Memory B cell (primary cell): ENCODE data around the gene PIPOX.

Experiments
- ATAC-seq: fragments of 150-1000 bp; cut with Tn5 transposase; 2 replicates; pipeline ENCODE4 v1.10.0; 2021; ENCODE audit warnings: low read depth, mild to moderate bottlenecking, moderate library complexity
- DNase-seq, 2 donors: peaks; one replicate each; pipeline ENCODE4 v3.0.0; 2022; ENCODE audit warnings: low spot score in 2 of 2
- H3K27ac Mint-ChIP-seq: one replicate; pipeline ENCODE4 v1.8.0; 2022; ENCODE audit warnings: mild to moderate bottlenecking, moderate library complexity, mixed read lengths
- H3K27me3 Mint-ChIP-seq: one replicate; pipeline ENCODE4 v1.8.0; 2022; ENCODE audit warnings: mixed read lengths
- H3K36me3 Mint-ChIP-seq: one replicate; pipeline ENCODE4 v1.8.0; 2022; ENCODE audit warnings: mild to moderate bottlenecking, mixed read lengths
- H3K4me1 Mint-ChIP-seq: one replicate; pipeline ENCODE4 v1.8.0; 2022; ENCODE audit warnings: mixed read lengths
- H3K4me3 Mint-ChIP-seq: one replicate; pipeline ENCODE4 v1.8.0; 2022; ENCODE audit warnings: mild to moderate bottlenecking, moderate library complexity, mixed read lengths
- H3K9me3 Mint-ChIP-seq: one replicate; pipeline ENCODE4 v1.8.0; 2022; ENCODE audit warnings: mixed read lengths

PIPOX gene

GRCh38 chr17:29010129-29010528 is 32.8 kb upstream of the PIPOX start:
- H3K9me3 Mint-ChIP-seq, result no peaks in the 10 kb centered on the region
- H3K27me3 Mint-ChIP-seq, result peaks cover 21% of the 10 kb centered on the region
- no peak overlapping the region for H3K27ac Mint-ChIP-seq

GRCh38 chr17:29010586-29010985 is 32.4 kb upstream of the PIPOX start:
- Mint-ChIP-seq H3K36me3 (peaks cover 1% of the 10 kb centered on the region), H3K4me1 (no peaks in the 10 kb centered on the region), H3K4me3 (no peak overlapping the region), H3K27me3 (peaks cover 20% of the 10 kb centered on the region), H3K9me3 (no peaks in the 10 kb centered on the region), H3K27ac (no peak overlapping the region)
- no peak for ATAC-seq
- no peak for DNase-seq

More at GRCh38 chr17:29010129-29010528, 32.8 kb upstream of the PIPOX start:
- ATAC-seq (no peak), DNase-seq (no peak)
- no peak overlapping the region for H3K4me3 Mint-ChIP-seq
- peaks cover 1% of the 10 kb centered on the region for H3K36me3 Mint-ChIP-seq
- H3K4me1 Mint-ChIP-seq, result no peaks in the 10 kb centered on the region

GRCh38 chr17:29012535-29012934 is 30.4 kb upstream of the PIPOX start:
- no peak for ATAC-seq
- Mint-ChIP-seq H3K27ac (no peak overlapping the region), H3K9me3 (no peaks in the 10 kb centered on the region), H3K4me1 (no peaks in the 10 kb centered on the region), H3K36me3 (peaks cover under 1% of the 10 kb centered on the region), H3K27me3 (peaks cover 17% of the 10 kb centered on the region), H3K4me3 (no peak overlapping the region)
- DNase-seq, result no peak

GRCh38 chr17:29014716-29015115 is 28.2 kb upstream of the PIPOX start:
- no peaks in the 10 kb centered on the region for H3K36me3 Mint-ChIP-seq
- no peak overlapping the region for H3K4me3 Mint-ChIP-seq

GRCh38 chr17:29016345-29017210 is 26.4 kb upstream of the PIPOX start:
- H3K27ac Mint-ChIP-seq, result no peak overlapping the region
- DNase-seq (no peak), ATAC-seq (no peak)
- H3K36me3 Mint-ChIP-seq, result no peaks in the 10 kb centered on the region
- no peak overlapping the region for H3K4me3 Mint-ChIP-seq
- peaks cover 12% of the 10 kb centered on the region for H3K27me3 Mint-ChIP-seq
- H3K9me3 Mint-ChIP-seq, result no peaks in the 10 kb centered on the region
- H3K4me1 Mint-ChIP-seq, result peaks cover 11% of the 10 kb centered on the region

More at GRCh38 chr17:29014716-29015115, 28.2 kb upstream of the PIPOX start:
- no peaks in the 10 kb centered on the region for H3K9me3 Mint-ChIP-seq
- peaks cover 11% of the 10 kb centered on the region for H3K4me1 Mint-ChIP-seq
- DNase-seq (no peak), ATAC-seq (no peak)
- H3K27me3 Mint-ChIP-seq, result peaks cover 8% of the 10 kb centered on the region
- no peak overlapping the region for H3K27ac Mint-ChIP-seq

- H3K27ac Mint-ChIP-seq, result no peak overlapping the region
- peaks cover 11% of the 10 kb centered on the region for H3K4me1 Mint-ChIP-seq
- peaks cover 17% of the 10 kb centered on the region for H3K27me3 Mint-ChIP-seq
- DNase-seq, result no peak
- no peaks in the 10 kb centered on the region for H3K9me3 Mint-ChIP-seq
- no peak overlapping the region for H3K4me3 Mint-ChIP-seq
- ATAC-seq, result peak; percentile 24
- H3K36me3 Mint-ChIP-seq, result no peaks in the 10 kb centered on the region
These were observed 24.0 kb upstream of the PIPOX start for GRCh38 chr17:29018788-29019474.

GRCh38 chr17:29019475-29020181 is 23.3 kb upstream of the PIPOX start:
- peak; percentile 44 for ATAC-seq
- Mint-ChIP-seq H3K4me1 (peaks cover 11% of the 10 kb centered on the region), H3K9me3 (no peaks in the 10 kb centered on the region), H3K27me3 (peaks cover 17% of the 10 kb centered on the region), H3K36me3 (no peaks in the 10 kb centered on the region), H3K4me3 (peak overlapping the region; percentile 19), H3K27ac (no peak overlapping the region)
- DNase-seq, result no peak

GRCh38 chr17:29020576-29020975 is 22.4 kb upstream of the PIPOX start:
- no peak for ATAC-seq
- no peak overlapping the region for H3K27ac Mint-ChIP-seq
- H3K36me3 Mint-ChIP-seq, result no peaks in the 10 kb centered on the region
- DNase-seq, result no peak
- no peaks in the 10 kb centered on the region for H3K9me3 Mint-ChIP-seq
- H3K4me1 Mint-ChIP-seq, result peaks cover 11% of the 10 kb centered on the region
- H3K27me3 Mint-ChIP-seq, result peaks cover 17% of the 10 kb centered on the region
- no peak overlapping the region for H3K4me3 Mint-ChIP-seq

GRCh38 chr17:29021226-29021625 is 21.7 kb upstream of the PIPOX start:
- Mint-ChIP-seq H3K27me3 (peaks cover 19% of the 10 kb centered on the region), H3K9me3 (no peaks in the 10 kb centered on the region), H3K4me3 (no peak overlapping the region), H3K27ac (no peak overlapping the region), H3K36me3 (no peaks in the 10 kb centered on the region), H3K4me1 (peaks cover 11% of the 10 kb centered on the region)
- DNase-seq (no peak), ATAC-seq (no peak)

GRCh38 chr17:29022074-29022473 is 20.9 kb upstream of the PIPOX start:
- Mint-ChIP-seq H3K9me3 (no peaks in the 10 kb centered on the region), H3K27me3 (peaks cover 22% of the 10 kb centered on the region), H3K4me1 (peaks cover 11% of the 10 kb centered on the region), H3K4me3 (no peak overlapping the region), H3K27ac (no peak overlapping the region), H3K36me3 (no peaks in the 10 kb centered on the region)
- ATAC-seq (no peak), DNase-seq (no peak)

GRCh38 chr17:29024316-29024952 is 18.5 kb upstream of the PIPOX start:
- H3K36me3 Mint-ChIP-seq, result no peaks in the 10 kb centered on the region
- ATAC-seq (no peak), DNase-seq (no peak)
- peaks cover 3% of the 10 kb centered on the region for H3K4me1 Mint-ChIP-seq
- no peak overlapping the region for H3K27ac Mint-ChIP-seq
- H3K4me3 Mint-ChIP-seq, result no peak overlapping the region
- peaks cover 25% of the 10 kb centered on the region for H3K27me3 Mint-ChIP-seq
- no peaks in the 10 kb centered on the region for H3K9me3 Mint-ChIP-seq

GRCh38 chr17:29031488-29031887 is 11.5 kb upstream of the PIPOX start:
- H3K27me3 Mint-ChIP-seq, result peaks cover 30% of the 10 kb centered on the region
- ATAC-seq (no peak), DNase-seq (no peak)
- peaks cover 9% of the 10 kb centered on the region for H3K9me3 Mint-ChIP-seq
- H3K4me3 Mint-ChIP-seq, result no peak overlapping the region
- H3K36me3 Mint-ChIP-seq, result peaks cover 3% of the 10 kb centered on the region
- H3K27ac Mint-ChIP-seq, result no peak overlapping the region
- H3K4me1 Mint-ChIP-seq, result no peaks in the 10 kb centered on the region

- DNase-seq, result no peak
- no peak for ATAC-seq
- Mint-ChIP-seq H3K27me3 (peaks cover 26% of the 10 kb centered on the region), H3K9me3 (peaks cover 9% of the 10 kb centered on the region), H3K4me1 (no peaks in the 10 kb centered on the region), H3K27ac (no peak overlapping the region), H3K4me3 (no peak overlapping the region), H3K36me3 (peaks cover 3% of the 10 kb centered on the region)
These were observed 10.7 kb upstream of the PIPOX start for GRCh38 chr17:29032013-29032856.
